ENCODE data around the gene DEFB131A. TPM values are rescaled to one million over a fixed set of nuclear protein-coding genes. Genes with fewer than 3 reads are reported as not detected.
"Not testable (repeated sequence)": the region's sequence is repeated elsewhere in the genome, so short reads cannot be mapped to it uniquely, and the experiment has no call there.

Gene DEFB131A
- polyA plus RNA-seq (ENCODE audit: insufficient read length), result not detected

- not testable (repeated sequence) for DNase-seq
Measured at GRCh38 chr4:9444114-9444513, at the start of gene DEFB131A. DEFB131A (plus strand) TSS chr4:9444414; CDS start chr4:9444534, 120 bp downstream.

GRCh38 chr4:9405774-9406173, 38.4 kb upstream of the DEFB131A start:
- not testable (repeated sequence) for DNase-seq

- DNase-seq, result not testable (repeated sequence)
Measured at GRCh38 chr4:9406491-9406890, 37.7 kb upstream of the DEFB131A start.

- no peak for DNase-seq
Measured at GRCh38 chr4:9409793-9410192, 34.4 kb upstream of the DEFB131A start.

GRCh38 chr4:9421884-9422455, 22.2 kb upstream of the DEFB131A start:
- not testable (repeated sequence) for DNase-seq

- not testable (repeated sequence) for DNase-seq
Measured at GRCh38 chr4:9425916-9426315, 18.3 kb upstream of the DEFB131A start.

GRCh38 chr4:9430061-9430460, 14.2 kb upstream of the DEFB131A start:
- not testable (repeated sequence) for DNase-seq

GRCh38 chr4:9433320-9433719, 10.9 kb upstream of the DEFB131A start:
- DNase-seq, result not testable (repeated sequence)

- not testable (repeated sequence) for DNase-seq
Measured at GRCh38 chr4:9436728-9437127, 7.5 kb upstream of the DEFB131A start.

GRCh38 chr4:9442355-9442754, 1.9 kb upstream of the DEFB131A start:
- not testable (repeated sequence) for DNase-seq

- not testable (repeated sequence) for DNase-seq
Measured at GRCh38 chr4:9444681-9445080, 467 bp downstream of the DEFB131A start.

- not testable (repeated sequence) for DNase-seq
Measured at GRCh38 chr4:9452251-9452650, 8.0 kb downstream of the DEFB131A start.

- DNase-seq, result not testable (repeated sequence)
Measured at GRCh38 chr4:9454284-9454683, 10.1 kb downstream of the DEFB131A start.

- not testable (repeated sequence) for DNase-seq
Measured at GRCh38 chr4:9455046-9455445, 10.8 kb downstream of the DEFB131A start.

GRCh38 chr4:9479466-9479865, 35.3 kb downstream of the DEFB131A start:
- DNase-seq, result not testable (repeated sequence)

GRCh38 chr4:9480066-9480465, 35.9 kb downstream of the DEFB131A start:
- not testable (repeated sequence) for DNase-seq

- not testable (repeated sequence) for DNase-seq
Measured at GRCh38 chr4:9482871-9483270, 38.7 kb downstream of the DEFB131A start.

GRCh38 chr4:9483682-9484081, 39.5 kb downstream of the DEFB131A start:
- not testable (repeated sequence) for DNase-seq

GRCh38 chr4:9486880-9487279, 42.7 kb downstream of the DEFB131A start:
- DNase-seq, result not testable (repeated sequence)

- DNase-seq, result not testable (repeated sequence)
Measured at GRCh38 chr4:9488796-9489195, 44.6 kb downstream of the DEFB131A start.

- not testable (repeated sequence) for DNase-seq
Measured at GRCh38 chr4:9490496-9490895, 46.3 kb downstream of the DEFB131A start.

- DNase-seq, result not testable (repeated sequence)
Measured at GRCh38 chr4:9490986-9491385, 46.8 kb downstream of the DEFB131A start.

GRCh38 chr4:9493589-9493988, 49.4 kb downstream of the DEFB131A start:
- not testable (repeated sequence) for DNase-seq

GRCh38 chr4:9494256-9495035, 50.2 kb downstream of the DEFB131A start:
- DNase-seq, result not testable (repeated sequence)
